ENCODE data around the gene EVA1C.
"Not testable (repeated sequence)": the region's sequence is repeated elsewhere in the genome, so short reads cannot be mapped to it uniquely, and the experiment has no call there.

EVA1C gene

DNA sequence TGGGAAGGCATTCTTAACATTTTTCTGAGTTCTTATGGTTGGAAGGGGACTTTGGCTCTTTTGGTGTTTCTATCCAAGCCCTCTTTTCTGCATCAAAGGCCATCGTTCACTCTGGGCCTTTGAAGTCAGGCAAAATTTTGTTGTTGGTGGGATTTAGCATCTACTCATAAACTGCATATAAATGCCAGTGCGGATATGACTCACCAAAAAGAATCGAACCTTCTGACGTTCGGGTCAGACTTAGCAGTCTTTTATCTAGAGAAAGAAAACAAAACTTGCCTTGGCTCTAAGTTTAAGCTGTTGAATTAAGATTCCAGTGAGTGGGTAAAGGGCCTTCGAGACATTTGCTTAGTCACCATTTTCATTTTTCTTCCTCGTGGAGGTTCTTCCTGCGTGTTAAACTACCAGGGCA lies 51.4 kb downstream of the EVA1C start:
- DNase-seq: no peak

DNA sequence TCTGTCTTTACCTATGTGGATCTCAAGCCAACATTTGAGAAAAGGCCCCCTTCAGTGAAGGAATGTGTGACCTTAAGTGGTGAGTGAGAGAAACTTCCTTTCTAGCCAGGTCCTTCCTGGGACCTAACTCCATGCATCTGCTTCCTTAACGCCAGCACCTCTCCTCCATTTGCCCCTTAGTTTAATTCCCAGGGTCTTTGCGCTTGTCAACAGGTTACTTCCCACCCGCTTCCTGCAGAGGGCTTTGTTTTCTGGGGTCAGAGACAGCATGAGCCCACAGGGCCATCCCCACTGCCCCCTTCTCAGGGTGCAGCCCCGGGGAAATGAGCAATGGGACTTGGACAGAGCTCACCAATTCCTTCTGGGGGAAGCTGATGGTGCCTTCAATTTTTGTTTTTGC lies 54.8 kb downstream of the EVA1C start:
- no peak for DNase-seq

GRCh38 chr21:32468681-32469111 lies 56.2 kb downstream of the EVA1C start:
- DNase-seq: no peak

DNA sequence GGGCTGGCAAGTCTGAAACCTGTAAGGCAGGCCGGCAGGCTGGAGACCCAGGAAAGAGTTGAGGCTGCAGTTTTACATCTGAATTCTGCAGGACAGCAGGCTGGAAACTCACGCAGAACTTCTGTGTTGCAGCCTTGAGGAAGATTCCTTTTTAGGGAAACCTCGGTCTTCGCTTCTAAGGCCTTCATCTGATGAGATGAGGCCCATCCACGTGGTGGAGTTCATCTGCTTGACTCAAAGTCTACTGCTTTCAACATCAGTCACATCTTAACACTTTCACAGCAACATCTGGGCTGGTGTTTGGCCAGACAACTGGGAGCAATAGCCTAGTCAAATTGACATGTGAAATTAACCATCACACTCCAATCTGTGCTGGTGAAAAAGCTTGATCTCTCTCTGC lies 57.1 kb downstream of the EVA1C start:
- DNase-seq: no peak

- DNase-seq: no peak
These were observed 57.7 kb downstream of the EVA1C start for GRCh38 chr21:32470206-32470605.

GRCh38 chr21:32472890-32473765 lies 60.6 kb downstream of the EVA1C start:
- no peak for DNase-seq

DNA sequence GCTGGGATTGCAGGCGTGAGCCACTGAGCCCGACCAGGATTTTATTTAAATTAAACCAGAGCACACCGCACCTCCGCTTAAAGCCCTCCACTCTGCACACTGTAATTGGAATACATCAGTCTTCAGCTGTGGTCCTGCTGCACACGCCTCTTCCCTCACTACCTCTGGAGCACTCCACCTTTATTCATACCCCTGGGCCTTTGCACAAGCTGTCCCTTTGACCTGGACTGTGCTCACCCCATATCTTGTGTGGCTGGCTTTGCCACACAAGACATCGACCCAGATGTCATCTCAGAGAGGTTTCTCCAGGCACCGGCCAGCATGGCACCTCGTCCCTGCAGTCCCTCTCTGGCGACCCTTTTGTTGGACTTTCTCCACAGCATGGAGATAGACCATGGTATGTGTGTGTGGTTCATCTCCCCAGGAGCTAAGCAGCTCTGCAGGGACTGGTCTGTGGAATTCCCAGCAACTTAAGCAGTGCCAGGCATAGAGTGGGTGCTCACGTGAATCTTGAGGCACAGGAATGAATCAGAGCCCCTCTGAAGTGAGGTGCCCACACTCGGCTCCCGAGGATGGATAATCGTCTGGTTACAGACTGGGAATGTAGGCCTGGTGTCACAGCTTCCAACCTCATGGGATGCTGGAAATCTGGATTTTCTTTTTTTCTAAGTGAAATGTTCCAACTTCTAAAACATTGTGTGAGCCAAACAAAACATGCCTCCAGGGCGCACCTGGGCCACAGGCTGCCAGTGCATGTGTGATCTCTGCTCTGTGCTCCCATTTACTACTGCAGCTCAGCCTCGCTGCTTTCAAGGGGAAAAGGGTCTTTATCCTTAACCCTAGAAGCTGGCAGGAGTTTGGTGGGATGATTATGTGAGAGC lies 61.9 kb downstream of the EVA1C start:
- DNase-seq: no peak

GRCh38 chr21:32475162-32475812 lies 62.8 kb downstream of the EVA1C start:
- no peak for DNase-seq

GRCh38 chr21:32476661-32477423 lies 64.3 kb downstream of the EVA1C start:
- no peak for DNase-seq

DNA sequence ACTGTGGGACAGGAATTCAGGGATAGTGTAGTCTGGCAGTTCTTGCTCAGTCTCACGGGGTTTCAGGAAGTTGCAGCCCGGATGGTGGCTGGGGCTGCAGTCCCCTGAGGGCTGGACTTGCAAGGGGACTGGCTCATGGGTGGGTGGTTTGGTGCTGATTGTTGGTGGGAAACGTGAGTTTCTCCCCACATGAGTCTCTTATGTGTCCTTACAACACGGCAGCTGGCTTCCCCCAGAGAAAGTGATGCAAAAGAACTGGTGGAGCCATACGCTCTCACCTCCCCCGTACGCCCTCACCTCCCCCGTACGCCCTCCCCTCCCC lies 64.9 kb downstream of the EVA1C start:
- no peak for DNase-seq

GRCh38 chr21:32481875-32482408 lies 69.4 kb downstream of the EVA1C start:
- no peak for DNase-seq

DNA sequence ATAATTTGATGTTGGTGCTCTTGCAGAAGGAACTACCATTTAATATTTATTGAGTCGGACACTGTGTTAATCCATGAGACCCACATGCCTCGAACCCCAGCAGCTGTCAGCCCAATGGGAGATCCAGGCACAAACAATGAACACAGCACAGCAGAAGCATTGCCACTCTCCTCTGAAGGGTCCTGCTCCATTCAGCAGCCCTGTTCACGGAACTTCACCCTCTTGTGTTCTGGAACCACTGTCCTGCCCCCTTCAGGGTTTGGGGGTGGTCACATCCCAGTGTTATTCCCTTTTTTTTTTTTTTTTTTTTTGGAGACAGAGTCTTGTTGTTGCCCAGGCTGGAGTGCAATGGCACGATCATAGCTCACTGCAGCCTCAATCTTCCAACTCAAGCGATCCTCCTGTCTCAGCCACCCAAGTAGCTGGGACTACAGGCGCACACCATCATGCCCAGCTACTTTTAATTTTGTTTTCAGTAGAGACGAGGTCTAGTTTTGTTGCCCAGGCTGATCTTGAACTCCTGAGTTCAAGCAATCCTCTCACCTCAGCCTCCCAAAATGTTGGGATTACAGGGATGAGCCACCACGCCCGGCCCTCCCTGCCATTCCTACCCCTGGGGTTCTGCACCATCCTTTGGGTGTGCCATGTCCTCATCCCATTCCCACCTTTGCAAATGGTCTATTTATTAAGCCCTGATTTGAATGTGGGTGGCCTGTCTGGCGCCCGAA lies 70.2 kb downstream of the EVA1C start:
- no peak for DNase-seq

GRCh38 chr21:32483293-32483595 lies 70.7 kb downstream of the EVA1C start:
- no peak for DNase-seq

- no peak for DNase-seq
These were observed 72.3 kb downstream of the EVA1C start for GRCh38 chr21:32484706-32485380.

- DNase-seq: no peak
These were observed 79.9 kb downstream of the EVA1C start for GRCh38 chr21:32492376-32492775.

- DNase-seq: no peak
These were observed 82.6 kb downstream of the EVA1C start for GRCh38 chr21:32494934-32495709.

- no peak for DNase-seq
These were observed 84.1 kb downstream of the EVA1C start for GRCh38 chr21:32496568-32496967.

GRCh38 chr21:32499249-32500055 lies 86.9 kb downstream of the EVA1C start:
- DNase-seq: no peak

DNA sequence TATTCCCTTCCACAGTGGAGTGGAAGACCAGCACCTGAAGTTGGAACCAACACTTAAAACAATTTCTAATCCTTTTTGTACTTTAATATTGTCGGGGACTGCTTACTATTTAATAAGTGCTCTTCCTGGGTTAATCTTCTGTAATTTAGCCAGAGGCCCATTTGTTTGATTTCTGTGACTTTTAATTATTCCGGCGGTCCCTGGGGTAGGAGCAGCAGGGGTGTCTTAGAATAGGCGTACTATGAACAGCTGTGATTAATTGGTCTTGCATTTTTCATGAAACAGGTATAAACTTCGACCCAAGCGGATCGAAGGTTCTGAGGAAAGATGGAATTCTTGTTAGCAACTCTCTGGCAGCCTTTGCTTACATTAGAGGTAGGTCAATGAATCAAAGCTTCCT lies 91.1 kb downstream of the EVA1C start:
- not testable (repeated sequence) for DNase-seq

GRCh38 chr21:32505767-32506166 lies 93.3 kb downstream of the EVA1C start:
- not testable (repeated sequence) for DNase-seq
